H1 (cell line): Measurements from ENCODE around the gene SMCO1. TPM values are rescaled to one million over a fixed set of nuclear protein-coding genes. Genes with fewer than 3 reads are reported as not detected.
A peak's percentile ranks its signal among the peaks of the same experiment; 100 is the strongest.

Experiments used
- ASH2L ChIP-seq: fragments of 200-600, 300-600 bp; sonication (generic); IDR thresholded peaks from one replicate; pipeline ENCODE4 v1.7.1; 2017; ENCODE audit warnings: low read length
- BCL11A ChIP-seq, 2 experiments: IDR thresholded peaks; one replicate each; pipeline ENCODE4 v1.6.1; 2011; ENCODE audit warnings: low read depth in 2 of 2, low read length in 2 of 2, mild to moderate bottlenecking in 2 of 2
- BRCA1 ChIP-seq: IDR thresholded peaks from 2 replicates; pipeline ENCODE4 v1.6.1; 2012; ENCODE audit warnings: low read depth, low read length, improper control_type of control experiment
- CBX5 ChIP-seq: fragments of 300-800, 300-1000 bp; sonication (generic); IDR thresholded peaks from 2 replicates; pipeline ENCODE4 v1.7.1; 2016; ENCODE audit warnings: antibody characterized with exemption, low read length, low read depth
- CREB1 ChIP-seq: IDR thresholded peaks from 2 replicates; pipeline ENCODE4 v1.6.1; 2012; ENCODE audit warnings: inconsistent platforms
- CTBP2 ChIP-seq: IDR thresholded peaks from 2 replicates; pipeline ENCODE4 v1.7.0; 2011; ENCODE audit warnings: borderline replicate concordance, mild to moderate bottlenecking, moderate library complexity, mixed read lengths, low read length; ENCODE audit not compliant: insufficient read depth, insufficient read length
- E2F6 ChIP-seq: IDR thresholded peaks from 2 replicates; pipeline ENCODE4 v1.6.1; 2012; ENCODE audit warnings: inconsistent platforms
- JUN ChIP-seq: IDR thresholded peaks from 2 replicates; pipeline ENCODE4 v1.6.1; 2011; ENCODE audit warnings: low read depth, mild to moderate bottlenecking, improper control_type of control experiment, low read length
- KDM1A ChIP-seq: fragments of 200-600, 300-600 bp; sonication (generic); IDR thresholded peaks from 2 replicates; pipeline ENCODE4 v1.7.1; 2016; ENCODE audit warnings: mild to moderate bottlenecking, low read length, borderline replicate concordance
- MAX ChIP-seq: IDR thresholded peaks from 2 replicates; pipeline ENCODE4 v1.6.1; 2012; ENCODE audit warnings: inconsistent platforms
- NRF1 ChIP-seq: IDR thresholded peaks from 2 replicates; pipeline ENCODE4 v1.6.1; 2011; ENCODE audit warnings: mild to moderate bottlenecking, low read depth, low read length, improper control_type of control experiment
- PHF8 ChIP-seq: fragments of 200-600 bp; sonication (generic); conservative IDR thresholded peaks from 2 replicates; pipeline ENCODE4 v1.7.1; 2012; ENCODE audit warnings: low read depth, mild to moderate bottlenecking, inconsistent platforms, low read length, moderate library complexity
- POLR2AphosphoS5 ChIP-seq: IDR thresholded peaks from 2 replicates; pipeline ENCODE4 v1.6.1; 2011; ENCODE audit warnings: low read depth, low read length
- RBBP5 ChIP-seq: IDR thresholded peaks from 2 replicates; pipeline ENCODE4 v1.7.1; 2012; ENCODE audit warnings: low read depth, mild to moderate bottlenecking, inconsistent platforms, low read length, moderate library complexity, borderline replicate concordance
- RNF2 ChIP-seq: fragments of 200-900, 300-1000 bp; sonication (generic); IDR thresholded peaks from 2 replicates; pipeline ENCODE4 v1.7.1; 2016; ENCODE audit warnings: borderline replicate concordance, low read depth, mild to moderate bottlenecking, antibody characterized with exemption, low read length; ENCODE audit not compliant: poor library complexity, severe bottlenecking; ENCODE audit errors: missing control alignments
- SIN3A ChIP-seq, 2 experiments: IDR thresholded peaks in 1 of 2; conservative IDR thresholded peaks in 1 of 2; 2 replicates each; pipeline ENCODE4 v1.6.1; 2011 to 2012; ENCODE audit warnings: low read length in 2 of 2, improper control_type of control experiment in 1 of 2, low read depth in 1 of 2, mild to moderate bottlenecking in 1 of 2
- SIRT6 ChIP-seq: IDR thresholded peaks from one replicate; pipeline ENCODE4 v1.7.1; 2012; ENCODE audit warnings: low read length, inconsistent platforms
- TAF1 ChIP-seq: IDR thresholded peaks from 2 replicates; pipeline ENCODE4 v1.6.1; 2011; ENCODE audit warnings: mild to moderate bottlenecking, low read depth, low read length
- ZNF274 ChIP-seq: IDR thresholded peaks from 2 replicates; pipeline ENCODE4 v1.7.0; 2012; ENCODE audit warnings: low read length, borderline replicate concordance; ENCODE audit errors: extremely low read depth
- polyA plus RNA-seq, 7 experiments: library from polyadenylated mRNA; depleted of rRNA in 3 of 7; stranded (reverse) in 5 of 7; unstranded in 2 of 7; fragments of >200 nt in 5 of 7; fragments of 200-250 nt in 2 of 7; gene quantifications; 1 replicate in 5 of 7; 2 replicates in 1 of 7; 4 replicates in 1 of 7; pipeline versions ENCODE4 v1.2.1 to v1.2.3, GENCODE V29; 2011 to 2013; ENCODE audit warnings: missing spikeins in 2 of 7, mixed read lengths in 2 of 7
- total RNA-seq: library from RNA; stranded (reverse); fragmentation: NEBNext Ultra II Directional; extraction: Animal tissue kit (Norgen Biotek cat#: 25700); gene quantifications from 2 replicates; pipeline ENCODE4 v1.2.1, GENCODE V29; 2021
- TF ChIP-seq, protein P1 (sequence below), 3 experiments: IDR thresholded peaks; 1 replicate in 2 of 3; 2 replicates in 1 of 3; pipeline versions ENCODE4 v1.5.1 to v1.6.1; 2011; ENCODE audit warnings: low read length in 3 of 3, mild to moderate bottlenecking in 3 of 3, inconsistent platforms in 2 of 3, low read depth in 1 of 3, moderate library complexity in 1 of 3; ENCODE audit not compliant: insufficient read depth in 1 of 3; ENCODE audit errors: control extremely low read depth in 1 of 3

SMCO1 gene
- total and polyA plus RNA-seq, 2 of the 8 experiments (the other 6 are each of a cell fraction or from before 2014, with no cell fraction given): 0.03 TPM; not detected in 1

GRCh38 chr3:196503196-196504076 lies 11.7 kb downstream of the SMCO1 start, which contains the start of gene RNF168 (continued):
- TF ChIP-seq CREB1 (peak; percentile 92), E2F6 (peak; percentile 20; the same call in 1 of the 2 replicates), NRF1 (no peak), POLR2AphosphoS5 (peak; percentile 74), CBX5 (no peak), RNF2 (no peak), JUN (no peak), BCL11A (IDR thresholded peaks at IDR 0.05; ENCODE audit: low read depth in 2 of 2, low read length in 2 of 2) (no peak), CTBP2 (no peak), SIN3A (conservative IDR thresholded peaks at IDR 0.05 in 1 of 2, IDR thresholded peaks at IDR 0.05 in 1 of 2; ENCODE audit: low read depth in 1 of 2, low read length in 2 of 2) (peak in 1 of 2 experiments; percentile 51; a peak in 1 of 4 replicates), TAF1 (peak; percentile 89), ASH2L (peak; percentile 74), BRCA1 (no peak), KDM1A (no peak), MAX (no peak), SIRT6 (no peak), ZNF274 (no peak), PHF8 (peak; percentile 55; the same call in 1 of the 2 replicates), RBBP5 (no peak; the same call in 1 of the 2 replicates)
- TF ChIP-seq, protein P1, sequence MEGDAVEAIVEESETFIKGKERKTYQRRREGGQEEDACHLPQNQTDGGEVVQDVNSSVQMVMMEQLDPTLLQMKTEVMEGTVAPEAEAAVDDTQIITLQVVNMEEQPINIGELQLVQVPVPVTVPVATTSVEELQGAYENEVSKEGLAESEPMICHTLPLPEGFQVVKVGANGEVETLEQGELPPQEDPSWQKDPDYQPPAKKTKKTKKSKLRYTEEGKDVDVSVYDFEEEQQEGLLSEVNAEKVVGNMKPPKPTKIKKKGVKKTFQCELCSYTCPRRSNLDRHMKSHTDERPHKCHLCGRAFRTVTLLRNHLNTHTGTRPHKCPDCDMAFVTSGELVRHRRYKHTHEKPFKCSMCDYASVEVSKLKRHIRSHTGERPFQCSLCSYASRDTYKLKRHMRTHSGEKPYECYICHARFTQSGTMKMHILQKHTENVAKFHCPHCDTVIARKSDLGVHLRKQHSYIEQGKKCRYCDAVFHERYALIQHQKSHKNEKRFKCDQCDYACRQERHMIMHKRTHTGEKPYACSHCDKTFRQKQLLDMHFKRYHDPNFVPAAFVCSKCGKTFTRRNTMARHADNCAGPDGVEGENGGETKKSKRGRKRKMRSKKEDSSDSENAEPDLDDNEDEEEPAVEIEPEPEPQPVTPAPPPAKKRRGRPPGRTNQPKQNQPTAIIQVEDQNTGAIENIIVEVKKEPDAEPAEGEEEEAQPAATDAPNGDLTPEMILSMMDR (IDR thresholded peaks at IDR 0.05; ENCODE audit: control extremely low read depth in 1 of 3, insufficient read depth in 1 of 3, low read depth in 1 of 3, low read length in 3 of 3): no peak
